Glomerular visceral epithelial cell (primary cell): ENCODE measurements around the gene DNAJB4.
"Not testable (repeated sequence)": the region's sequence is repeated elsewhere in the genome, so short reads cannot be mapped to it uniquely, and the experiment has no call there.

Experiments used
- DNase-seq: peaks from one replicate; pipeline ENCODE4 v3.0.0-alpha.2; 2016; ENCODE audit errors: extremely low spot score

Gene DNAJB4

DNA sequence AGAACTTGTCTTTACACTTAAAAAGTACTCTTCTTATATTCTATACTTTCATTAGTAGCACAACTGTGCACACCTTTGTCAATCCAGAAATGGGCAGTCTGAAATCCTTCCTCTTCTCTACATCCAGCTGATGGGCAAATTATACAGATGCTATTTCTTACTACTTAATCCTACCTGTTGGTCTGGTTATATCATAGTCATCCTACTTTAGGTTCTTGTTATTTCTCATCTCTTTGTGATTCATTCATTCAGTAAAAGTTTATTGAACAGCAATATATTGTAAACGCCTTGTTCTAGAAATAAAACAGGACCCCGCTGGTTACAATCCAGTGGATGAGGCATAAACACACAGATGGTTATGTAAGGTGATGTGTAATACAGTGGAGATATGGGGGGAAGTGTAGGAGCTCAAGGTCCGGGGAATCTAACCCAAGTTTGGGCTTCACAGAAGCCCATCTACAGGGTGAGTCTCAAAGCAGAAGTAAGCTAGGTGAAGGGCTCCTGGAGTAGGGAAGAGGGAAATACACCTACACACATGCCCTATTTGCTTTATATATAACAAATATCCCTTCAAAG is 14.0 kb upstream of the DNAJB4 start:
- no peak for DNase-seq

DNA sequence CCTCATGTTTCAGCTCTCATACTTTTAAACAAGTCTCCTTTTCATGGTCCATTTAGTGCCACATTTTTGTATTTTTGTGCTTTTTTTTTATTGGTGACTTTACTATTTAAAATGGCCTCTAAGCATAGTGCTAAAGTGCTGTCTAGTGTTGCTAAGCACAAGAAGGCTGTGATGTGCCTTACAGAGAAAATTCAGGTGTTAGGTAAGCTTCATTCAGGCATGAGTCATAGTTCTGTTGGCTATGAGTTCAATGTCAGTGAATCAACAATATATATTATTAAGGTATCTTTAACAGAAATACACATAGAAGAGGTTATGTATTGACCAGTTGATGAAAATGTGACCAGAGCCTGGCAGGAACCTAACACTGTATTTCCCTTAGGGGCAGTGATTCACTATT is 13.1 kb upstream of the DNAJB4 start:
- no peak for DNase-seq

GRCh38 chr1:77994117-77994705 is 10.5 kb upstream of the DNAJB4 start:
- DNase-seq = no peak

DNA sequence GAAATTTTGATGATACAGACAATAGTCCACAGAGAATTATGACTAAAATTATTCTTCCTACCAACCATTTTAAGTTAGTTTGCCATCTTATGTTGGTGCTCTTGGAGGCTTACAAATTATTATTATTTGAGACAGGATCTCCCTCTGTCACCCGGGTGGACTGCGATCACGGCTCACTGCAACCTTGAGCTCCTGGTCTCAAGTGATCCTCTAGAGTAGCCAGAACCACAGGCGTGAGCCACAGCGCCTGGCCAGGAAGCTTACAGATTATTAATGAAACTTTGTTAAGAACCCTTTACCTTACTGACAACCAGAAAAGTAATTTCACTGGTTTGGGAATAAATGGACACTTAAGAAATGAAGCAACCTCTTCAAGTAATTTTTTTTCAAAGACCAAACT is 8.0 kb upstream of the DNAJB4 start:
- DNase-seq = no peak

GRCh38 chr1:78000536-78000935 is 4.2 kb upstream of the DNAJB4 start:
- DNase-seq = not testable (repeated sequence)

DNA sequence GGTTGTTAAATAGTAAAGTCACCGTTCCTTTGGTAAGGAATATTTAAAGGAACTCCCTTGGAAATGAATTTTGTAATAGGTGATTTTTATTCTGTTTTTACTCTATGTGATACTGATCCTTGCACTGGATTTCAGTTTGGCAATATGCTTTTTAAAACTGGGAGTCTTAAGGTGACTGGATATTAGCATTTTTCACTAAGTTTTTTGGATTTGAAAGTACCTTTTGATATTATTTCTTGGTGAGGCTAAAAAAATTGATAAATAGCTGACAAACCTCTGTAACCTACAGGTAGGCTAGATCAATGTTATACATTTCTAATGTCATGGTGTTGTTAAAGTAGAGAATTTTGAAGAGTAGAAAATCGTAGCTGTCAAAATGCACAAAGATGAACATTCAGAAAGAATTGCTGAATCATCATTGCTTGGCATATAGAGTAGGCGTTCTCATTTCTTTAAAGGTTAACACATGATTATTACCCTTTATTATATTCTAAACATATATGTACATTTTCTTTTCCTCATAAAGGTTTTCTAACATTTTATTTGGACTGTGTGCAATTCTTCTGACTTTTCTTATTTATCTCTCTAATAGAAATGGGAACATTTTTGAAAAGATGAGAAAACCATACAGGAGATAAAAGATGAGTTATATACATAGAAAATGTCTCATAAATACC is 1.5 kb upstream of the DNAJB4 start:
- no peak for DNase-seq

DNA sequence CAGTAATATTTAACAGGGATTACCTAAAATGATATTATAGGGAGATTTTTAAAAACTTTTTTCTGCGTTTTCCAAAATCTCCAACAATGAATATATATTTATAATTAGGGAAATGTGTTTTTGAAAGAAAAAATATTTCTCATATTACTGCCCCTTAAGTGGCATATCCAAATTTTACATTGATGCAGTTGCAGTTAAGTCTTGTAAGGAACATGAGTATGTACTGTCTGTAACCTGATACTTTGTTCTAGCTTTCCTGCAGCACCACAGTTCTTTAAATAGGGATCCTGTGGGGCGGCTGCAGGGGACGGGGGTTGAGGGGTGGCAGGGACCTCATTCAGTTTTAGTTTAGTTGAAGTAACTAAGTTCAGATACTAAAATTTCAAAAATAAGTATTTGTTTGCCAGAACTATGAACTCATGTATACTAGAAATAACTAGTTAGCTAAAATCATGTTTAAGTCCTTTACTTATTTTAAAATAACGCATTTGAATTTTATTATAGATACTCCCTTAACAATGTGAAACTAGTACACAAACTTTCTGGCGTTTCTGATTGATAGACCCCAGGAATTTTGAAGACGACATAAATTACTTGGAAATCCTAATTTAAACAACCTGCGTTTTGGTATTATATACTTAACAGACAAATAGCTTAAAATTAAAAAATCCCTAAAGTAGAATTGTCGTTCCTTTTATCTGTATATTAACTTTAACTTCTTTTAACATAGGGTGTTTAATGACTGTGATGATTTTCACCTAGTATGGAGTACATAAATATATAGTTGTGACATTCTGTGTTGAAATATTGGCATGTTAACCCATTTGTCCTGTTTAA is 639 bp upstream of the DNAJB4 start:
- peak; percentile 78 for DNase-seq

- DNase-seq = no peak
These were observed 646 bp downstream of the DNAJB4 start for GRCh38 chr1:78005448-78005722.

GRCh38 chr1:78005755-78006154 is 1.0 kb downstream of the DNAJB4 start:
- DNase-seq = peak; percentile 79

DNA sequence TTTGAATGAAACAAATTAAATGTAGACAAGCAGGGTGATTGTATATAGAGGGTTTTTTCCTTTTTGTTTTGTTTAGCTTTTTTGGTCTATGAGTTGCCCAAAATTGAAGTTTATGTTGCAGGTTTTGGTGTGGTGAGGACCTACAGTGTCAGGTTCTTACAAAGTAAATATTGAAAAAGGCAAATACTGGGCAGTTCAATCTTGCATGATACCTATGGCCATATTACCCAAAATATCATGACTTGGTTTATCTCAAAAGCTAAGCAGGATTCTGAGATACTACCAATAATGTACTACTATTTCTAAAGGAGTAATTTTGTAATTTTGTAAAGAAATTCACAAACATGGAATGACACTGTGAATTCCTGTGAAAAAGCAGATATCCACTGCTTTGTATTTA is 1.8 kb downstream of the DNAJB4 start:
- no peak for DNase-seq

DNA sequence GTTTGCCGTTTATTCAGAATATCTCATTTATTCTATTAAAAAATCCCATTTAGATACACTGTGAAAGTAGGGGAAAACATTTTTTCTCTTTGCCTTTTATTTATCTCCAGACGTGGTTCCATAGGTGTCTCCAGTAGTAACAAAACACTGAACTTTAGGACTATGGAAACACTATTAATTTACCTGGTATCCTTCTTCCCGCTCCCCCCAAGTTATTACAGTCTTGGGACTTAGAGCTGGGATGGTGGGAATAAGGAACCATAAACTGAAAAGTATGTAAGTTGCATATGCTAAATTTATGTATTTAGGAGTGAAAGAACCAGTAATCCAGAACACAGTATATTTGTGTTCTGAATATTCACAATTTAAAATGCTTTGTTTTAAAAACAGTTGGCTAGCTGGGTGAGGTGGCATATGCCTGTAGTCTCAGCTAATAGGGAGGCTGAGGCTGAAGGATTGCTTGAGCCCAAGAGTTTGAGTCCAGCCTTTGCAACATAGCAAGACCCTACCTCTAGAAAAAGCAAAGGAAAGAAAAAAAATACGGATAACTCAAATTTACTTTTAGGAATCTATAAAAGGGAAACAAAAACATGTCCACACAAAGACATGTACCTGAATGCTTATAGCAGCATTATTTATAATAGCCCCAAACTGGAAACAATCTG is 3.1 kb downstream of the DNAJB4 start:
- no peak for DNase-seq

DNA sequence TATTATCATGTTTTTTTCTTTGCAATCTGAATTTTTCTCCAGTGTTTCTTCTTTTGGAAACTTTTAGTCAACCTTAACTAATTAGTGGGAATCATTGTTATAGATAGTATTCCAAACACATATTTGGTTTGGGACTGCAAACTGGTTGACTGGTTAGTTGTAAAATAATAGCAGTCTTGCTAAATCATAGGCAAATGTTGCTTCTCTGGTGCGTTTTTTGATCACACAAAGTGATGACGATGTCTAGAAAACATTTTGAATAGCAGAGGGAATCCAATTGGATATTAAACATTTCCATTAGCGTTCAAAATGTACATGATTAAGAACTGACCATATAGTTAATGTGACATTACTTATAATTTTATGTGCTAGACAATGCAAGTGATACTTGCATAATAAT is 4.5 kb downstream of the DNAJB4 start:
- no peak for DNase-seq

DNA sequence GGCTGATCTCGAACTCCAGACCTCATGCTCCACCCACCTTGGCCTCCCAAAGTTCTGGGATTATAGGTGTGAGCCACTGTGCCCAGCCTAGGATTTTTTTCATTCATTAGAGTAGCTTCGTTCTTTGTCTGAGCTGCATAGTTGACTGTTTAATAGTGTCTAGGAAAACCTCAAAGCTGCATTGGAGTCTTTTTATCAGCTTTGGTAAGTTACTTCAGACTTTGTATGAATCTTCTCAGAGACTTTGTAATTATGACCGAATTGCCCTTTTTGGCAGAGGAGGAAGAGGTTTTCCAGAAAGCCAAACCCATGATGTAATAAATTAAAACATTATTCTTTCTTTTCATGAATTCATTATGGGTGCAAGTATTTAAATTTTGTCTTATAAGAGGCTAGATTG is 5.1 kb downstream of the DNAJB4 start:
- DNase-seq = no peak

- DNase-seq = no peak
These were observed 6.3 kb downstream of the DNAJB4 start for GRCh38 chr1:78011050-78011449.

- DNase-seq = no peak
These were observed 10.4 kb downstream of the DNAJB4 start for GRCh38 chr1:78015148-78015547.

DNA sequence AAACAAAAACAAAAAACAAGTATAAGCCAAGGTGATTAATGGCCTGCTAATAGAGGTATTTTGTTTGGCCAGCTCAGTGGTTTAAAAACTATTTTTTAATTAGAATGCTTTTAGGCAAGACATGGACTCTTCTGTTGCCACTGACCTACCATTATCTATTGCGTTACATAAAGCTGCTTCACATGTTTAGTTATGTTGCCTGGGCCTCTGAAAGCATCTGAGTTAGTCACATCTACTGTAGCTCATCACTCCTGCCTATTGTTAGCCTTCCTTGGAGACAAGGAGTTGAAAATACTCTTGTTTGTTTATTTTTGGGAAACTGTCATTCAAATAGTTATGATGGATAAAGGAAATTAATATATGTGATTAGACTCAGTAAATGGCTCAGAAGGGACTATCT is 14.3 kb downstream of the DNAJB4 start:
- DNase-seq = no peak

DNA sequence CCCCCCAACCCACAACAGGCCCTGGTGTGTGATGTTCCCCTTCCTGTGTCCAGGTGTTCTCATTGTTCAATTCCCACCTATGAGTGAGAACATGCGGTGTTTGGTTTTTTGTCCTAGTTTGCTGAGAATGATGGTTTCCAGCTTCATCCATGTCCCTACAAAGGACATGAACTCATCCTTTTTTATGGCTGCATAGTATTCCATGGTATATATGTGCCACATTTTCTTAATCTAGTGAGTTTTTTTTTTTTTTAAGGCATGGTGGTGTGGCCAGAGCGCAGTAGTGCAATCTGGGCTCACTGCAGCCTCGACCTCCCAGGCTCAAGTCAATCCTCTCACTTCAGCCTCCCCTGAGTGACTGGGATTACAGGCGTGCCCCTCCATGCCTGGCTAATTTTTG is 16.4 kb downstream of the DNAJB4 start:
- not testable (repeated sequence) for DNase-seq

- DNase-seq = no peak
These were observed 25.1 kb downstream of the DNAJB4 start for GRCh38 chr1:78029793-78030192.

DNA sequence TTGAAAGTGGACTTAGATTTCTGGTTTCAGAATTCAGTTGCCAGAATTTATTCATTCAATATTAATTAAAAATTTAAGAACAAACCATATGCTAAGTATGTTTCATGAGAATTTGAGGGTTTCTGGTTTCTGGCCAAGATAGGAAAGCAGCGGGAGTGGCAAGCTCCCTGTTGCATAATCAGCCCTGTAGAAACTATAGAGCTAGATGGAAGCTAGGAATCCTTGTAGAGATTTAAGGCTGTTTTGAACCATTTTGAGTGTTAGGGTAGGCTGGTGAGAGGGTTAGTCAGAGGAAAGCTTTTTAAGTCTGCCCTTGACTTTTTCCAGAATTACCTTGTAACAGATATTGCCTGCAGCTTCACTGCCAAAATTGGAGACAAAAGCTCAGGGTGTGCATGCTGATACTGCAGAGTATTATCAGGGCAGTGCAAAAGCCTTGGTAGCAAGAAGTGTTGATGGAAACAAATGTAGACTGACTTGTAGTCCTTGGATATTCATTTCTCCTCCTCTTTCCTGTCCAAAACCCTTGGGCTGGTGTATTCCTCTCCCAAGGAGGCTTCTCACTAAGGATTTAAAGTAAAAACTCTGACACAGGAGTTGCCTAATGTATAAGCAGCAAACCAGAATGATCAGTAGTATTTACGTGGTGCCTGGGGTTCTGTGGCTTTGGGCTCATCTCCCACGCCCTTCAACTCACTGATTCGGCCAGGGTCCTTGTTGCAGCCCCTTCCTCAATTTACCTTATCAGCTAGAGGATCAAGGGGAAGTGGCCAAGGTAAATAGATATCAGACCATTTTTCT is 28.5 kb downstream of the DNAJB4 start:
- DNase-seq = no peak

DNA sequence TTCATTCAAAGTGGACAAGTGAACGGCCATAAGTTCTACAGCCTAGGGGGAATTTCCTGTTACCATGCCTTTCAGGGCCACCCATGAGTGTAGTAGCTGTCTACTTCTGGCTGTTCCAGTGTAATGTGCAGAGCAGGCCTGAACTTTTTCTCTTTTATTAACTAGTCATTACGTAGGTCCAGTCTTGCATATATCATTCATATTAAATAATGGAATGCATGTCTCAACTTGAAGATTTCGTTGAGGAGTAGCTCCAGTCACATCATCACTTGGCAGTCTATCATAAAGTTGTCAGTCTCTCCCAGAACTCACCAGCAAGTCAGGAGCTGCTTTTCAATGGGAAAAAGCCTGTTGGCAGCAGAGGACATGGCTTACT is 29.0 kb downstream of the DNAJB4 start:
- DNase-seq = no peak

- DNase-seq = no peak
These were observed 30.4 kb downstream of the DNAJB4 start for GRCh38 chr1:78035121-78035520.

GRCh38 chr1:78036450-78036849 is 31.7 kb downstream of the DNAJB4 start:
- DNase-seq = no peak
